Kasumi-1 (cell line): ENCODE data around the gene NEK6.
"Not testable (repeated sequence)": the region's sequence is repeated elsewhere in the genome, so short reads cannot be mapped to it uniquely, and the experiment has no call there.

Source experiments
- DNase-seq, 2 experiments: peaks; one replicate each; lab custom pipeline; 2025; lab: John Stamatoyannopoulos, UW

The NEK6 gene

GRCh38 chr9:124228516-124228915, 29.2 kb upstream of the NEK6 start:
- no peak for DNase-seq

DNA sequence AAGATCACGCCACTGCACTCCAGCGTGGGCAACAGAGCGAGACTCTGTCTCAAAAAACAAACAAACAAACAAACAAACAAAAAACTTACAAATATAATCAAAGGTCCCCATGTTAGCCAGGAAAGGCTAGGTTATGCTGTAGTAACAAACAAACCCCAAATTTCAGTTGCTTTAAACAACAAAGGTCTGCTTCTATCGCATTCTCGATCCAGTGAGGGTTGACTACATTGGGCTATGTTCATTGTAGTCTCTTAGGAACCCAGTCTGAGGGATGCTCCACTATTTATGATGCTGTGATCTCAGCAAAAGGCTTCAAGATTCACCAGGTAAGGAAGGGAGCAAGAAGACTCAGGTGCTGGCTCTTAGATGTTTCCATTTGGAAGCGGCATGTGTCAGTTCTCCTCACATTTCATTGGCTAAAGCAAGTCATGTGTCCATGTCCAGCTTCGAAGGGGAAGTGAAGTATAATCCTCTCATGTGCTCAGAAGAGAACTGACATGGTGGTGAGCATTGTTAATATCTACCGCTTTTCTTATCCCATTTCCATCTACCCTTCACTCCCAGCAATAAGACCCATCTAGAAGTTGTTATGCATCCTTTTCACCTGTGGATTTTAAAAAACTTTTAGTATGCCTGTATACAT, 26.5 kb upstream of the NEK6 start:
- no peak for DNase-seq

GRCh38 chr9:124238546-124239140, 19.1 kb upstream of the NEK6 start:
- DNase-seq, result no peak

- DNase-seq, result peak; percentile 65 to 75
Measured at GRCh38 chr9:124239249-124240073, 18.3 kb upstream of the NEK6 start.

DNA sequence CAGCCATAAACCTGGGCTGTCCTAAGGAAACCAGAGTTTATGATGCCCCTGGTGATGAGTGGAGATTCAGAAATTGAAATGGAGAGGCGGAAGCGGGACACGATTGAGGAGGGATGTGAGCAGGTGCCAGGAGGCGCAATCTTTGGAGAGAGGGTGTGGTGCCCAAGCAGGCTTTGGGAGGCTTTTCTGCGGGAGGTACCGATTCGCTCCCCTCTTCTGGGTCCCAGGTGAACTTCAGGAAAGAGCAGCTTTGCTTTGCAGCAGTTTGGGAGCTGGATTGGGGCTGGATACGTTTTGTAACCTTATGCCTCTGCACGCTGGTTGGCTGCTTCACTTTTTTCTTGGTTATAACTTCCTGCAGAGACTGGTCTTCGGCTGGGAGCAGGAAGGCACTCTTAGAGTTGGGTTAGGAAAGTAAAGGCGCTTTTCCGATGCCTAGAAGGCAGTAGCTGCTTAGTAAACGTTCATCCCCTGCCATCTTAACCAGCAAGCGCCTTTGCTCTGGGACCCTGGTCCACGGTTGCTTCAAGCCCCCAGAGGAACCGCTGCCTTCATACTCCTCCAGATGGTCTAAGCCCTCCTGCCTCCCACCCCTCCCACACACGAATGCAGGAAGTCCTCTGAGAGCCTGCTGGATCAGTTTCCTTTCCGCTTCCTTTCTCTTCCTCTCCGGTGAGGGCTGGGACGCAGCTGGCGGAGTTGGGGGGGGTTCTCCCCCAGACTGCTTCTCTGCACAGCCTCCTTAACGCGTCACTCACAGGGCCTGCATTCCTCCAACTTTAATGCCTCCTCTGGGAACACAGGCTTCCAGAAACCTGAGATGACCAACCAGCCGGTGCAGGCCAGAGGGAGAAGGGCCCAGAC, 15.2 kb upstream of the NEK6 start:
- DNase-seq, result peak; percentile 96 to 97

DNA sequence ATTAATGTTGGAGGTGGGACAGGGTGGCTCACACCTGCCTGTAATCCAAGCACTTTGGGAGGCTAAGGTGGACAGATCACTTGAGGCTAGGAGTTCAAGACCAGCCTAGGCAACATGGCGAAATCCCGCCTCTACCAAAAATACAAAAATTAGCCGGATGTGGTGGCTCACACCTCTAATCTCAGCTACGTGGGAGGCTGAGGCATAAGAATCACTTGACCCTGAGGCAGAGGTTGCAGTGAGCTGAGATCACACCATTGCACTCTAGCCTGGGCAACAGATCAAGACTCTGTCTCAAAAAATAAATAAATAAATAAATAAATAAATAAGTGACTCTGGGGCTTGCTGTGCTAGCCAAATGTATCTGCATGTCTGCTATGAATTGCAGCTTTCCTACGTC, 10.4 kb upstream of the NEK6 start:
- DNase-seq, result not testable (repeated sequence)

DNA sequence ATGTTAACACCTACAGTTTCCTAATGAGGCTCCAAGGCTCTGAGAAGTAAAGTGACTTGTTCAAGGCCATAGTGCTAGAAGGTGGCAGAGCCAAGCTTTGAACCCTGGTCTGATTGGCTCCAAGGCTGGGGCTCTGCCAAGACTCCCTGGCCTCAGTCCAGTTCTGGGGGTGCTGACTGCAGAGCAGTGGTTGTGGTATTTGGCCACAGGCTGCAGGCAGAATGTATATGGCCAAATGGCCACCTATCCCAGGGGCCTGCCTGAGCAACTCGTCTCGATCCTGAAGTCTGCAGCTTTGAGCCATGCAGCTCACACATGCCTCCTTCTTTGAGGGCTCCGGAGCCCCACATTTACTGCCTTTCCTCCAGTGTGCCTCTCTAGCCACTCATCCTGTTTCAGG, 9.7 kb upstream of the NEK6 start:
- DNase-seq, result no peak

- no peak for DNase-seq
Measured at GRCh38 chr9:124248960-124249359, 8.8 kb upstream of the NEK6 start.

- no peak for DNase-seq
Measured at GRCh38 chr9:124251204-124251603, 6.5 kb upstream of the NEK6 start.

DNA sequence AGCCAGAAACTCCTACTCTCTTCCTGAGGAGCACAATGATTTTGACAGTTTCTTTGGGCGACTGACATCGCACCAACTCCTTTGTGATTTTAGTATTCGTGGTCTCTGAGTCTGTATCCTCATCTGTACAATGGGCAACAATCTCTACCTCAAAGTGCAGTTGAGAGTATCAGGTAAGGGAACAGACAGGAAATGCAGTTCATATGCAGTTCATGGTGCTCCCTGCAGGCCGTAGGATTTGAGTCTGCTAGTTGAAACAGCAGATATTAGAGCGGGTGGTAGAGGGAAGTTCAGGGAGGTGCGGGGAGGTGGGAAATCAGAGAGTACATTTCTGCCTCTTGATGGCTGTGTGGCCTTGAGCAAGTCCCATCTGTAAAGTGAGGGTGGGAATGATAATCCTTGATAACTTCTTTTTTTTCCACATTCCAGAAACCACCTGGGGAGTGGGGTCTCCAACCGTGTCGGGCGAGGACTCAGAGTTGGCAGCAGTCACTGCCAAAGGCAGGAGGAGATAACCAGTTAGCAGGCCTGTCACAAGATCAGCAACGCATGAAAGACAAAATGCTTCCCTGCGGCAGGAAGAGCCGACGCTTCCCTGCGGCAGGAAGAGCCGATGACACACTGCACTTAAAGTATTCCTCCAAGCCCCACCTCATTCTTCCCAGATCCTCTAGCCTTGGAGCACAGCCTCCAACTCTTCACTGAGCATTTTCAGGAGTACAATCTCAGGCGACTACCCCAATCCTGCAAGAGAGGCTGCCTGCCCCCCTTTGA, 6.0 kb upstream of the NEK6 start:
- no peak for DNase-seq

GRCh38 chr9:124252878-124253277, 4.9 kb upstream of the NEK6 start:
- DNase-seq, result not testable (repeated sequence)

DNA sequence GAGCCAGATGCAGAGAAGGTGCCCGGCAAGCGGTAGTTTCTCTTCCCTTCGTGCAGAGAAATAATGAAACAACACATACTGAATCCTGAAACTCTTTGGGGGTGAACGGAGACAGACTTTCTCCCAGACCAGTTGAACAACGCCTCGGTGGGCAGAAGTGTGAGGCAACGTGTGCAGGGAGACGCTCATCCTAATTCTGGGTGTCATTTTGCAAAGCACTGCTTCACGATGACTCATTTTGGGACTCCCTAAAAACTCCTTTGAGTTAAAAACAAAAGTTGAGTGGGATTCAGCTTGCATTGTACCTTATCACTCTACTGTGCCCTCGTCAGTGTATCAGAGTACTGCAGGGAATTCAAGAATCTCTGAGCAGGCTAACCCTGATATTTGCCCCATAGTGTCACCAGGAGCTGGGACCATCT, 3.5 kb upstream of the NEK6 start:
- no peak for DNase-seq

DNA sequence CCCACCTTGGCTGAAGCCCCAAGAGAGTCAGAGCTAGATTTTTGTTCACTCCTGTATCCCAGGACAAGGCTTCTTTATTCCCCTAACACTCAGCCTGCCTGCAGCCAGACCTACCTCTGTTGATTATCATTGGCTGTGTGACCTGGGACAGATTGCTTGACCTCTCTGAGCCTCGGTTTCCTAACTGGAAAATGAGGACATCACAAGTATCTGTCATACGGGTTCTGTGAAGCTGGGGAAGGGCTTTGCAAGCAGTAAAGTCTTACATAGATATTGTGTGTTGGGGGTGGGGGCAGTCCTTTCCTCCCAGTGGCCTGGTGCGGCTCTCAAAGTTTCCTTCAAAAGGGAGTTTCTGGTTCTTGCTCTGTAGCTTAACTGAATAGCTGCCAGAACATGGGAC, 2.5 kb upstream of the NEK6 start:
- no peak for DNase-seq

DNA sequence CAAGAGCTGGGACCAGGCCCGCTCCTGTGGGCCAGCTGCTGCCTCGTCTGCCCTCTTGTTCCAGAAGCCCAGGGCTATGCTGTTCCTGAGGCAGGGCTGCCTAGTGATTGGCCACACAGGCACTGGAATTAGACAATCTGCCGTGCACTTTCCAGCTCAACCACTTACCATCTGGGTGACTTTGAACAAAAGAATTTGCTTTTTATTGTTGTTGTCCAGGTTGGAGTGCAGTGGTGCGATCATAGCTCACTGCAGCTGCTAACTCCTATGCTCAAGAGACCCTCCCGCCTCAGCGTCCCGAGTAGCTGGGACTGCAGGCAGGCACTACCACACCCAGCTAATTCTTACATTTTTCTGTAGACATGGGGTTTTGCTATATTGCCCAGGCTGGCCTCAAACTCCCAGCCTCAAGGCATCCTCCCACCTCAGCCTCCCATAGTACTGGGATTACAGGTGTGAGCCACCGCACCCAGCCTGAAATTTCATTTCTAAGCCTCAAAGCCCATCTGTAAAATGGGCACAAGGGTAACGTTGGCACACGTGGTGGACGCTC, 1.2 kb upstream of the NEK6 start:
- no peak for DNase-seq

- peak in 1 of 2 experiments; percentile 22 for DNase-seq
Measured at GRCh38 chr9:124257070-124257843, 492 bp upstream of the NEK6 start.

DNA sequence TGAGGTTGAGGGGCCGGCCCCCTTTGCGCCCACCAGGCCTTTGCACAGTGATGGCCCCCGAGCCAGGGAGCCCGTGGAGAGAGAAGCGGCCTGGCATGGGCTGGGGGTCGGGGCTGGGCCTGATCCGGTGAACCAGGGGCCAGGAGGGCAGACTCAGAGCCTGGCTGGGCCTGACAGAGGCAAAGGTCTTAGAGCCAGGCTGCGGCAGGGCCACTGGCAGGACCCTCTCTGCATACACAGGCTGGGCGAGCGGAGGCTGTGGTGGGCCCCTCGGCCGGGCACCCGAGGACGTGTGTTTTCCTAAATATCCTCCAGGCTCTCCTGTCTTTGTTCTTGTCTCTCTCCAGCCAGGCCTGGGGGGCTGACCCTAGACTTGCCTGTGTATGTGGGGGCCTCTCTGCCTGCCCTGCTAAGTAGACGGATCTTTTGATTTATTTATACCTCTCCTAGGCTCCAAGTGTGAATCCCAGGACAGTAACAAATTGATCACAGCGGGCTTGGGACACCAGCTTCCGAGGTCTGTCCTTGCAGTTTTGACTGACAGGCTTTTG, 933 bp downstream of the NEK6 start:
- no peak for DNase-seq

DNA sequence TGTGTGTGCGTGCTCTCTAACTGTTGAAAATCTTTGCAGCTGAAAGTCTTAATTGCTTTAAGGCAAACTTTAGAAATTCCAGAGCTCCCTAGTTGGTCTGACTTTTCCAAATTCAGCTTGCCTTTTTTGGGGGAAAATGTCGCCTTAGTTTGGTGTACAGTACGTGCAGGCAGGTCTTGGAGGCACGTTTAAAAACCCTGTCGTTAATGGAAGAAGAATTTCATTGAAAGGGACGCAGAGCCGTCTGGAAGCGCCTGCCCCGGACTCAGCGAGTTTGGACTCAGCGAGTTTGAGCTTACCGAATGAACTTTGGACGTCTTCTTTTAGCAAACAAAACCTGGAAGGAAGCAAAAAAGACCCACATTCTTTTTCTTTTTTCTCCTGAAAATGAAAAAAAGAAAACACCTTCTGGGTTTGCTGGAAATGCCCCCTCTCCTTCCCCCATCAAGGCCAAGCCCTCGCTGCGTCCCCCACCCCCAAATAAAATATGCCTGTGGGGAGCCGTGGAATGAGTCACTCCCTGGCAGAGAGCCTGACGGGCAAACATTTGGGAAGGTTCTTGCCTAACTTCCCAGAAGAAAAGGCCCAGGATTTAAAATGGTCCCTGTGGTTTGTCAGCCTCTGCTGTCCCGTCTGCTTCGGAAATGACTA, 1.5 kb downstream of the NEK6 start:
- peak in 1 of 2 experiments; percentile 32 for DNase-seq

DNA sequence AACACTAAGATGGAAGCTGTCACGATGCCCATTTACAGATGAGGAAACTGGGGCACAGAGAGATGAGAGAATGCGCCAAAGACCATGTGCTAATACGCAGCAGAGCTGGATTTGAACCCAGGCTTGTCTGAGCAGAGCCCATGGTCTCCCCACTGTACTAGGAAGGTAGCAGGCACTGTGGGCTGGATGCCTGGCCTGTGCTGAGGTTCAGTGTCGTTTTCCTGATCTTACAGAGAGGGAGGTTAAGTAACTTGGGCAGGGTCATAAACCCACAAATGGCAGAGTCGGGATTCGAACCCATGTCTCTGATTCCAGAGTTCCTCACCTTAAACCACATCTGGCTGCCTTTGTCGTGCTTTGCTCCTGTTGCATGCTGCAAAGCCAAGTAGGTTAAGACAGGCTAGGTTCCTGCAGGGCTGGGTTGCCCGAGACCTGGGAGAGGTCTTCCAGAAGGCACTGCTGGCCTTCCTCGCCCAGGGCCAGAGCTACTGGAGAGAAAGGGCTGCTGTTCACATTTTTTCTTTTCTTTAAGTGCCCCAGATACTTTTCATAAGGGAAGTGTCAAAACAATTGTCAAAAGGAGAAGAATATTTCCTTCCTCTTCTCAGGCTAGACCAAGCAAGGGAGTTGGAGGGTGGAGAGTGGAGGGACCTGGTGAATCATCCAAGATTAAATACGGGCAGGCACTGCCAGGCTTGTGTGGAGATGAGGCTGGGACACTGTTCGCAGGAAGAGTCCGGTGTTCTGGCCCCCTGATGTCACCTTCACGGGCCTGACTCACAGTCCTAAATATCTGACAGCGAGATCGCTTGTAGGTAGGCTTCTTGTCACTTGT, 3.2 kb downstream of the NEK6 start:
- DNase-seq, result peak; percentile 93 to 94
